Left colon (tissue), 2 donors: ENCODE results near the gene NUTM2A. TPM values are rescaled to one million over a fixed set of nuclear protein-coding genes. Genes with fewer than 3 reads are reported as not detected.
A peak's percentile ranks its signal among the peaks of the same experiment; 100 is the strongest.
"Not testable (repeated sequence)": the region's sequence is repeated elsewhere in the genome, so short reads cannot be mapped to it uniquely, and the experiment has no call there.

Experiments used
- ATAC-seq: fragments of 200-7000 bp; cut with Tn5 transposase; one replicate; pipeline ENCODE4 v1.9.1; 2020; ENCODE audit warnings: mild to moderate bottlenecking, moderate library complexity
- DNase-seq, 2 donors: peaks; one replicate each; pipeline ENCODE4 v3.0.0-alpha.2; 2020
- intact Hi-C, 2 donors: fragments of 100-400 bp; cut with DNase I in 1 of 2; cut with micrococcal nuclease in 1 of 2; formaldehyde crosslinking; loops; one replicate each; pipeline versions ENCODE4 v1.11.2 to v1.14.0; 2022; cut with DNase I, micrococcal nuclease
- total RNA-seq, 2 donors: library from RNA; stranded (reverse); fragmentation: NEBNext Ultra II Directional; extraction: Animal tissue kit (Norgen Biotek cat#: 25700); gene quantifications; one replicate each; pipeline ENCODE4 v1.2.1, GENCODE V29; 2021
- donor health status: DM: no; HTN: no; CAD: no.
- donor health status: DM: yes; HTN: yes; CAD: no.

The NUTM2A gene
- total RNA-seq, 2 donors from 2014 or later: 1.6 to 2.8 TPM

GRCh38 chr10:87239346-87239808, 14.1 kb downstream of the NUTM2A start:
- DNase-seq, intact Hi-C loops, ATAC-seq: not testable (repeated sequence)

DNA sequence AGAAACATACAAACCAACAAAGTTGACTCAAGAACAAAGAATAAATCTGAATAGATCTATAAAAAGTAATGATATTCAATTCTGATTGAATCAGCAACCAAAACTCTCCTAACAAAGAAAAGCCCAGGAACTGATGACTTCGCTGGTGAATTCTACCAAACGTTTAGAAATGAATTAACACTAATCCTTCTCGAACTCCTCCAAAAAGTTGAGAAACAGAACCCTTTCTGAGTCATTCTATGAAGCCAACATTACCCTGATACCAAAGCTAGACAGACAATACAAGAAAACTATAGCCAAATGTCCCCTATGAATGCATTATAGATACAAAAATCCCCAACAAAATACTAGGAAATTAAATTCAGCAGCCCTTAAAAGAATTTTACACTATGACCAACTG, 16.9 kb downstream of the NUTM2A start:
- ATAC-seq, intact Hi-C loops, DNase-seq: not testable (repeated sequence)

DNA sequence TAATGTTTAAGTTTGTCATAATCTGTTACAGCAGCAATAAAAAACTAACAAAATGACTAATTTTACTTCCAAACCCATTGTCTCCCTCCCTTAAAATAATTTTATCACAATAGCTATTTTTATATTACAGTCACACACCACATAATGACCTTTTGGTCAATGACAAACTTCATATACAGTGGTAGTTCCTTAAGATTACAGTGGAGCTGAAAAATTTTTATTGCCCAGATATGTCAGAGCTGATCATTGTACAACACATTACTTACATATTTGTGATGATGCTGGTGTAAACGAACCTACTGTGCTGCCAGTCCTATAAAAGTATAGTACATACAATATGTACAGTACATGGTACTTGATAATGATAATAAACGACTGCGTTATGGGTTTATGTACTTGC, 22.1 kb downstream of the NUTM2A start:
- peak; percentile 62 for ATAC-seq
- intact Hi-C loops: not testable (repeated sequence)

GRCh38 chr10:87248818-87249353, 23.6 kb downstream of the NUTM2A start:
- intact Hi-C loops: not testable (repeated sequence)
- peak; percentile 94 for ATAC-seq

More for the DNA sequence above, 22.1 kb downstream of the NUTM2A start:
- DNase-seq: not testable (repeated sequence)

GRCh38 chr10:87280749-87281392, 55.6 kb downstream of the NUTM2A start:
- intact Hi-C loops, DNase-seq: not testable (repeated sequence)
- ATAC-seq: peak; percentile 88

More at GRCh38 chr10:87248818-87249353, 23.6 kb downstream of the NUTM2A start:
- DNase-seq: not testable (repeated sequence)

Other genes starting within 250 kb of the NUTM2A start
- gene FAM25A, start 205.2 kb upstream of the NUTM2A start, total RNA-seq: not detected
- gene GLUD1, start 130.6 kb upstream of the NUTM2A start, total RNA-seq: 100 to 1,000 TPM; 128 to 185 TPM
- 10 to 100 TPM; 31.3 to 33.0 TPM for gene SHLD2, start 130.2 kb upstream of the NUTM2A start, total RNA-seq
- gene NUTM2D, start 132.3 kb downstream of the NUTM2A start, total RNA-seq: 1 to 10 TPM; 5.1 to 7.1 TPM